Measurements from ENCODE around the gene GNAS.

GNAS gene

DNA sequence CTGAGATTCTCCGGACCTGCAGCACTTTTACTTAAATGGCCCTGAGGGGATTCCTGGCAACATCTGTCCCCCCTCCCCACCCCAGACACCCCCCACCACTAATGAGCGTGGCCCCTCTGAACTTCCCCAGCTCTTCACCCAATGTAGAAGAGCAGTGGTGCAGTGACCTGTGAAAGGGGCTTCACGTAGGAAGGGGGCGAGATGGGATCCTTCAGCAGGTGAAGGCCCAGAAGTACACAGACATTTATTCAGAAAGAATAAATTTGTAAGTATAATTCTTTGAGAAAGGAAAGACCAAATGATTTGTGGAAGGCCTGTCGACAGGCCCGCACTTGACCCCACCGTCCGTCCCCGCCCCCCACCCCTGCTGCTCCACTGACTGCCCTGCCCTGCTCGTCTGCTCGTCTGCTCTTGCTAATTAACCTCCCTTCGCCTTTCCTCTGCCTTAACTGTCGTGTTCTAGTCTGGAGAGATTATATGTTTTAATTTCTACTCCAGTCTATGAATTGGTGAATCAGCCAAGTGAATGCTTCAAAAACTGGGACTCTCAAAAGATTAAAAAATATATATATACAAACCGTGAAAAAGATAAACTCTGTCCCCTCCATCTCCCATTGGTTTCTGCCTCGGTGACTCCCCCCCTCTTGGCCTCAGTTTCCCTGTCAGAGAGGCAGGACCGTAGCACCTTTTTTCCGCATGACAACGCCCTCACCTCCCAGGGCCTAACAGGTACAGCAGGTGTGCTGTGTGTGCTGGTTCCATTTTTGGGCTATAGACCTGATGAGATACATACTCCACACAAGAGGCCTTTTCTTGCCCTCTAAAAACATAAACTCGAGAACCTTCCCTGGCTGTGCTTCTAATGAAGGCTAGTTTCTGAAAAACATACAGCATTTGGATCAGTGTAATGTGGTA lies 49.2 kb downstream of the GNAS start:
- no peak for DNase-seq

- no peak for DNase-seq
Observed at GRCh38 chr20:58903614-58904013, 51.1 kb downstream of the GNAS start.

GRCh38 chr20:58905236-58905635 lies 52.7 kb downstream of the GNAS start:
- no peak for DNase-seq

GRCh38 chr20:58906111-58906510 lies 53.6 kb downstream of the GNAS start:
- DNase-seq: no peak

DNA sequence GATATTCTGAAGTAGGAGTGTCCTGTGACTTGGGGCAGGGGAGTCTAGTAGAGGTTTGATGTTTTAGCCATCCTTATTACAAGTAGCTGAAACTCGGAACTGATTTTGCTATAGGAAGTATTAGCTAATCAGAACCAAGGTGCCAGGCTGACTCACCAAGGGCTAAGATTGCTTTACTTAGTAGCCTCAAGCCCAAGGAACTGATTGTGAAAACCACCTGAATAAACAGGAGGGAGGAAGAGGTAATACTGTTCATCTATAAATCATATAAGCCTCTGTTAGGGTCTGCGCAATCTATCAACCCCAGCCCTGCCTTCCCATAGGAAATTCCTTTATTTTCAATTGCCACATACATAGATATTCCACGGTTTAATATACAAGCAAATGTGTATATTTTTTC lies 54.4 kb downstream of the GNAS start:
- no peak for DNase-seq

DNA sequence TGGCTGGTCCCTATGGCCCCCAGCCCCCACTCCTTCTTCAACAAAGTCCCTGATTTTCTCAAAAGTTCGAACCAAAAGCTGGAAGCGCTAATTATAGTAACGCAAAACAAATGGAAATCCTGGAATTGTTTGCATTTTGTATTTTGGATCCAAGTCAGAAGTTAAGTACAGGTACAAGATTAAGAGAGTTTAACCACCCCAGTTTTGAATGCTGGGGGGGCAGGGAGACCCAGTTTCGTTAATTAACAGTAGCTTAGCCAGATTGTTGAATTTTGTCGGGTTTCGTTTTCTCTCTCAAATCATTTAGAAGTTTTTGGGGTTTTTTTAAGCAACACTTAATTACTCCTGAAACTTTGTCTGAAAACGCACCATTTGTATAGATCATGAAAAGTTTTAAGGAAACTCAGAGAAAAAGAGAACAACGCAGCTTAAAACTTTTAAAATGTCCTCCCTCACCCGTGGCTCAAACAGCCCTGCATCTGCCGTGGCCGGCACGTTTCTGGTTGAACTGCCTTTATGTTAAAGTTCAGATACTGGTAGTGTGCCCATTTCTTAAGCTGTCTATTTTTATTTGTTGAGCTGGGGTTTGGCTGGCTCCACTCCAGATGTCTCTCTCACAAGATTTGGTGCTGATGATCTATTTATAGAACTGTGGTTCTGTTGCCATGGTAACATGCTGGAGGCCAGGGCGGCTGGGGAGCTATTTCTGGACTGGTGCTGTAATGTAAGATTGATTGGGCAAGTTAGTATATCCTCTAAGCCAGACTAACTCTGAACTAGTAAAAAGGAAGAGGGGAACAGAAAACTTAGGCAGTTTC lies 55.0 kb downstream of the GNAS start:
- DNase-seq: peak; percentile 66

DNA sequence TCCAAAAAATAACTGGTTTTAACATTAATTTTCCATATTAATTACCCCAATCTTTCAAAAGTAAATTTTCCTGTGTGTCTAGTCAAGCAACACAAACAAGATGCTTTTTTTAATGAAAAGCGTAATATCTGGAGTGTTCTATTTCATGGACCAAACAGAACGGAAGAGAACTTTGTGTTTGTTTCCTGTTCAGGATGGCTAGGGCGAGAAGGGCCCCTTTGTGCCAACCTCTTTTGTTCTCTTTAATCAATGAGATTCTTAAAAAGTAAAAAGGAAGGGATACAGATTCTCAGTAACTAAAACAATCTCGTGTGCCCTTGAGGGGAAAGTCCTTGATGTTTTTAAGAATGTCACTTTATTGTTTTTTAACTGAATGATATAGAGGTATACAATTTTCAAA lies 55.7 kb downstream of the GNAS start:
- DNase-seq: no peak

DNA sequence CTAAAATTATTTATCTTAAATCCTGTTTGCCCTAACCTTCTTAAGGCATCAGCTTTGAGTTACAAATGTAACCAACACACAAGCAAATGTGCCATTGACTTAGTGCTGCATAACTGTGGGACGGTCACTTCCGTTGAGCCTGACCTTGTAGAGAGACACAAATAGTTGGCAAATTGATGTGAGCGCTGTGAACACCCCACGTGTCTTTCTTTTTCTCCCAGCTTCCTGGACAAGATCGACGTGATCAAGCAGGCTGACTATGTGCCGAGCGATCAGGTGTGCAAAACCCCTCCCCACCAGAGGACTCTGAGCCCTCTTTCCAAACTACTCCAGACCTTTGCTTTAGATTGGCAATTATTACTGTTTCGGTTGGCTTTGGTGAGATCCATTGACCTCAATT lies 56.4 kb downstream of the GNAS start:
- DNase-seq: no peak

- no peak for DNase-seq
Observed at GRCh38 chr20:58909585-58909984, 57.1 kb downstream of the GNAS start.

DNA sequence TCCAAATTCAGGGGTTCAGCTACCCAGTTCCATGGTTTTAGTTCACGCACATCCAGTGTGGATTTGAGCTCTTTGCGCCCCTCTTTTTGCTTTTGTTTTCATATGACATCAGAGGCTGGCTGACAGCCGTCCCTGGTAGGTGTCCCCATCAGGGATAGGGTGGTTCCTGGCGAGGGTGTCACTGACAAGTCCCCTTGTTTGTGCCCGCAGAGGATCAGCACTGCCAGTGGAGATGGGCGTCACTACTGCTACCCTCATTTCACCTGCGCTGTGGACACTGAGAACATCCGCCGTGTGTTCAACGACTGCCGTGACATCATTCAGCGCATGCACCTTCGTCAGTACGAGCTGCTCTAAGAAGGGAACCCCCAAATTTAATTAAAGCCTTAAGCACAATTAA lies 58.0 kb downstream of the GNAS start:
- no peak for DNase-seq

GRCh38 chr20:58911309-58911708 lies 58.8 kb downstream of the GNAS start:
- no peak for DNase-seq

DNA sequence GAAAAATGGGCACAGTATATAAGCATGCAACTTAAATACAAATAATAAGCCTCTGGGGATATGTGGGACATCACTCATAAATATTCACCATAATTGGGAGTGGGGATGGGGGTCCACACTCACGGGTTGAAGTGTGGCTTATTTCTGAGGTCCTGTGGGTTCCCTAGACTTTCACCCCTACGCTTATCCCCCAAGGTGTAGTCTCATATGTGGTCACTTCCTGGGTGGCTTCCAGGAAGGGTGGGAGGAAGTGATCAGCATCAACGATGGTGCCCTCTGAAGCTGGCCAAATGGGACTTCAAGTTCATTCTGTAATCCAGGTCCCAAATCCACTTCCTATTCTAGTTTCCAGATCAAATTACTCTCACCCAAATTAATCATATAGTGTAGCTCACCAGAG lies 59.5 kb downstream of the GNAS start:
- no peak for DNase-seq

DNA sequence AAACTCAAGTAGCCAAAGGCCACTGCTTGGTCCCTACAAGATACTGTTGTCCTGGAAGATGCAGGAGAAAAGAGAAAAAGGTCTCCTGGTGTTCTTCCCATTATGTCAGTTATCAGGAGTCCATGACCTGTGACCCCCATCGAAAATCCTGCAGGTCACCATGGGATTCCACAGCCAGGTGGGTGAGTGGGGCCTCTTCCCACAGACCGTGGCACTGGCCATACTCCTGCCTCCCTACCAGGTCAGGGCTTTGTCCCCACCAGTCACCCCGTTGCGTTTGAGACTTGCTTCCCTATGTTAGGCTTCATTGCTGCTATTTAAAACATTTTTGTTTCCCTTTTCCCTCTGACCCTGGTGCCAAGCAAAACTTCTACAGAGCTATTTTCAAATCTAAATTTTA lies 60.6 kb downstream of the GNAS start:
- DNase-seq: no peak

GRCh38 chr20:58918621-58919020 lies 66.1 kb downstream of the GNAS start:
- DNase-seq: no peak

GRCh38 chr20:58921564-58921963 lies 69.0 kb downstream of the GNAS start:
- DNase-seq: peak; percentile 27

- DNase-seq: no peak
Observed at GRCh38 chr20:58922036-58922435, 69.5 kb downstream of the GNAS start.

- no peak for DNase-seq
Observed at GRCh38 chr20:58923117-58923712, 70.7 kb downstream of the GNAS start.

DNA sequence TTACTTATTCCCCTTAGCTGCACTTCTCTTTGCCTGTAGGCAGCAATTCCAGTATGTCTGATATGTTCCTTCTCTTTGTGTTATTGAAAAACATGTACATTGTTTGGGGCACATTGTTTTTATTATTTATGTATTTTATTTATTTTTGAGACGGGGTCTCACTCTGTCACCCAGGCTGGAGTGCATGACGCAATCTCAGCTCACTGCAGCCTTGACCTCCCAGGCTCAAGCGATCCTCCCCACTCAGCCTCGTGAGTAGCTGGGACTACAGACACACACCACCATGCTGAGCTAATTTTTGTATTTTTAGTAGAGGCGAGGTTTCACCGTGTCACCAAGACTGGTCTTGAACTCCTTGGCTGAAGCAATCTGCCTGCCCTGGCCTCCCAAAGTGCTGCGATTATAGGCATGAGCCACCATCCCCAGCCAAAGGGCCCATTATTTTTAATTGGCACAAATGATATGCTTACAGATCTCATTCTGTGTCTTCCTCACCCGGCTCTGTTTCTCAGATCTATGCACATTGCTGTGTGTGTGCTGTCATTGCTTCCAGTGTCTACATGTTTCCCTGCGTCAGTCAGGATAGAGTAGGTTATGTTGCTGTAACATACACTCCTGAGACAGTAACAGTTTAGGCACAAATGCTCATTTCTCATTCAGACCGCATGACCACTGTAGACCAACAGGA lies 74.4 kb downstream of the GNAS start:
- DNase-seq: no peak

DNA sequence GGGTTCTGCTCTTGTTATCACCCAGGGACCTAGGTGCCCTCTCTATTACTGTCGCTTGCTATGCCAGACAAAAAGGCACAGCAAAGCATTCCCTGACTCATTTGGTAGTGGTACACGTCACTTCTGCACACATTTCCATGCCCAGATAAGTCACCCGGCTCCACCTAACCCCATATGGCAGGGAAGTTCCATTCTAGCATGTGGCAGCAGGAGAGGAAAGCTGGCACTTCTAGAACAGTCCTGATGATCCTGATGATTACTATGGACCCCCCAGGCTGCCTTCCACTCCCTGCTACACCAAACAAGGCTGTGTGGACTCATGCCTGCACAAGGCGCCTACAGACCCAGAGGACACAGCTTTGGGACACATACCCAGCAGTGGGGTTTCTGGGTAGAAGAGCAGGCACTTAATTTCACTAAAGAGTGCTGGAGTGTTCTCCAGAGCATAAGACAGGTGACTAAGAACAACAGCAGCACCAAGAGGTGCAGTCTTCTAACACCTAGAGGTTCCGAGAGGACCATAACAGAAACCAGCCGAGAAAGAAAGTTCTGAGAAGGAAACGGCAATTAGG lies 75.1 kb downstream of the GNAS start:
- no peak for DNase-seq

DNA sequence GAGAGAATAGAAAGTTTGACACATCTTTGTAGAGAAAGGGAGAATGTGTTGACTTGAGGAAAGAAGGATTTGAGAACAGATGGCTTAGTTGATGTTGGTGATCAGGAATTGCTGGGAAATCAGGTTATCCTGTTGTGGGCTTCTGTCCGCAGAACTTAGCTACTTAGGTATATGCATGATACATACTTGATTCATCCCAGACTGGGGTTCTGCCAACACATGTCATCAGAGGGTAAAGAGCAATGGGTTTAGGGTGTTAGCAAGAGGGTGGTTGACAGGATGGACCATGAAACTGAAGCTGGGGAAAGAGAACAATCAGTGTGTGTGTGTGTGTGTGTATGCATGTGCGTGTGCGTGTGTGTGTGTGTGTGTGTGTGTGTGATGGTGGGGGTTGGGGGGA lies 78.0 kb downstream of the GNAS start:
- DNase-seq: no peak

DNA sequence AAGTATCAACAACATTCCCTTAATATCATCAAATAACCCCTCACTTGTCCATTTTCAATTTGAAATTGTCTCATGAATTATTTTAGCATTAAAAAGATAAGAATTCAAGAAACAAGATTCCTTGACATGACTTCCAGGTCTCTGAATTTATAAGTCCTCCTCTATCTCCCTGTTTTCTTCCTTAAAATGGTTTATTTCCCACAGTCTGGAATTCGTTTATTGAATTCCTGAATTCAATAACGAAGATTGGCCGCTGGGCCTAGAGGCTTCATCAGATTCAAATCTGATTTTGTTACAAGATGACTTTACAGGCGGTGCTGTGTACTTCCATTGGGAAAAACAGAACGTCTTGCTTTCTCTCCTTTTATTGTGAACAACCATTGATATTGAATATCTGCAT lies 79.7 kb downstream of the GNAS start:
- DNase-seq: no peak

DNA sequence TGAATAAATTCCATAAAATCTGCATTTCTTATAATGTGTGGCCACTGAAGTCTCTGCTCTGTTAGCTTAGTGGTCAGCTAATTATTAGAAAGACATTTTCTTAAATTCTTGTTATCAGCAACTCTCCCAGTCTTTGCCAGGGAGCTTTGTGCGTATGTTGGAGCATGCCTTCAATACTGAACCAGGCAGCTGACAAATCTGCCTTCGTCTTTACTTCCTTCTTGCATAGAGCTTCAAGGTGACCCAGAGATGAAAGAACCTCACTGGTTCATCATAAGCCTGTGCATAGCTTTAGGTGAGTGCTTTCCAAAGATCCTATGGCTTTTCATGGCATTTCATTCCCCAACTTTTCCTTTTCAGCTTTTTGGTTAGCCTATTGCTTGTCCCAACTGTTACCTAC lies 85.6 kb downstream of the GNAS start:
- DNase-seq: no peak

GRCh38 chr20:58938541-58938940 lies 86.0 kb downstream of the GNAS start:
- DNase-seq: no peak

All from NCI-H2029 (cell line).